Right ventricle myocardium superior (tissue), 1 donor: ENCODE data around the gene PURA. TPM values are rescaled to one million over a fixed set of nuclear protein-coding genes. Genes with fewer than 3 reads are reported as not detected.

Experiments
- ATAC-seq: fragments of 200-7000 bp; cut with Tn5 transposase; one replicate; pipeline ENCODE4 v1.9.1; 2020; ENCODE audit warnings: mild to moderate bottlenecking; ENCODE audit not compliant: poor library complexity
- DNase-seq: peaks from one replicate; pipeline ENCODE4 v3.0.0-alpha.2; 2020
- intact Hi-C: fragments of 100-400 bp; cut with DNase I; formaldehyde crosslinking; loops from one replicate; pipeline ENCODE4 v1.11.2; 2022
- long read RNA-seq: library from polyadenylated mRNA; unstranded; transcript quantifications from one replicate; pipeline ENCODE4 v2.0.0, GENCODE V29; 2021
- total RNA-seq: library from RNA; stranded (reverse); fragmentation: NEBNext Ultra II Directional; extraction: Animal tissue kit (Norgen Biotek cat#: 25700); gene quantifications from one replicate; pipeline ENCODE4 v1.2.1, GENCODE V29; 2021
- donor health status: DM: no; HTN: yes; CAD: no; lungs with severe emphysema.

The PURA gene
- total RNA-seq: 22.2 TPM
- long read RNA-seq, full-length matches to known transcripts: 25 of 50 reads
- long read RNA-seq, partial matches to known transcripts: 0 of 50 reads
- long read RNA-seq, other reads (novel, unspliced or antisense): 25 of 50 reads

GRCh38 chr5:140113699-140114263, at the start of gene PURA:
PURA (plus strand) TSS chr5:140114109; CDS start chr5:140114182, 73 bp downstream.
- ATAC-seq: peak; percentile 96
- peak; percentile 97 for DNase-seq
- intact Hi-C loops: no loop called here

- intact Hi-C loops: loop anchor here (2.0 kb wide), 1 partner anchor 84 kb away; no protein-coding TSS in a partner anchor
Measured at GRCh38 chr5:140072812-140073211, 41.1 kb upstream of the PURA start.

GRCh38 chr5:140073296-140073695, 40.6 kb upstream of the PURA start:
- no peak for DNase-seq
- intact Hi-C loops: loop anchor here (2.0 kb wide), 1 partner anchor 84 kb away; no protein-coding TSS in a partner anchor
- ATAC-seq: no peak

More at GRCh38 chr5:140072812-140073211, 41.1 kb upstream of the PURA start:
- DNase-seq (no peak), ATAC-seq (no peak)

GRCh38 chr5:140075371-140075770, 38.5 kb upstream of the PURA start:
- DNase-seq (no peak), ATAC-seq (no peak)
- intact Hi-C loops: no loop called here

GRCh38 chr5:140076142-140076541, 37.8 kb upstream of the PURA start:
- ATAC-seq (no peak), DNase-seq (no peak)
- intact Hi-C loops: no loop called here

DNA sequence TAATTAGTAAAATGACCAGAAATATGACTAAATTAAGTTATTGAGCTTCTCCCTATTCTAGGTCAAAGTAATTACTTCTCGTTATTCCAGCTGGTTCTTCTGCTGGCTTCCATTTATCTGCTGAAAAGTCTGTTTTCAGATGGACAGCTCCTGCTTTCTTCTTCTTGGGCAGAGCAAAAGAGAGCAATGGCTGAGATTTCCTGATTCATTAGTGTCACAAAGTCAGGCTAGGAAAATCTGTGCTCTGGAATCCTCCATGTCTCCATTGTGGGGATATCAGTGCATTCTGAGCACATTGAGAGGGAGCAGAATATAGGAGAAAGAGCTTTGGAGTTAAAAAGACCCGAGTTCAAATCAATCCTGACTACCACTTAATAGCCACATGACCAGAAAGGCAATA, 37.1 kb upstream of the PURA start:
- ATAC-seq (no peak), DNase-seq (no peak)
- intact Hi-C loops: no loop called here

DNA sequence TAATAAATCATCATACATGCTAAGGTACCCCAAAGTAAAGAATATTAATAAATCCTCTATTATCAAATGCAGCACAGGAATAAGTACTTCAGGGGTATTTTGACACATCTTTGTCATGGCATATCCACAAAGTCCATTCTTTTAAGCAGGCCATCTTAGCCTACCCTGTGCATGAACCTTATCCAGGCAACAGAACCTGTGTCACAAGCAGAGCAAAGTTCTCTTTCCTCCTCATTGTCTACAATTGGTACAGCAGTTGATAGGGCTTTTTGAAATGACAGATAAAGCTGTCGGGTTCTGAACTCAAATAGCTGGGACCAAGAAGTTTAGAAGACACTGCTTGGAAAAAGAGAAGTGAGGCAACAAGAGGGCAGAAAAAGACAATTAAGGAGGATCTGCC, 30.8 kb upstream of the PURA start:
- DNase-seq (no peak), ATAC-seq (no peak)
- intact Hi-C loops: no loop called here

- no peak for DNase-seq
- ATAC-seq: no peak
- intact Hi-C loops: no loop called here
Measured at GRCh38 chr5:140083650-140084049, 30.3 kb upstream of the PURA start.

GRCh38 chr5:140084541-140084940, 29.4 kb upstream of the PURA start:
- intact Hi-C loops: no loop called here
- ATAC-seq: peak; percentile 92
- no peak for DNase-seq

GRCh38 chr5:140090251-140090650, 23.7 kb upstream of the PURA start:
- no peak for DNase-seq
- no peak for ATAC-seq
- intact Hi-C loops: no loop called here

DNA sequence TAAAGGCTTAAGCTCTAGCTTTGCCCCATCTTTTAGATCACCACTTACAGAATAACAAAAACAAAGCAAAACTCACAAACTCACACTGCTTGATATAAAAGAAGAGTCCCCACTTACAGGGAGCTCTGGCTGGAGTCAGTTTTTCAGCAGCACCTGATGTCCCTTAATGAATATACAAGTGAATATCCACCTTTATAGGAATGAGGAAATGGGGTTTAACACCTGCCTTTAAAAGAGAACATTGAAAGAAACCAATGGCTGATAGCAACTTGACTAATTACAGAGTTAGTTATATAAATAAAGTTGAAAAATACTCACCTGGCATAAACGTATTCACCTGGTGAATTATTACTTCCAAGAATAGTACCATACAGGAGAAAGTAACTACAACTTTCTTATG, 20.7 kb upstream of the PURA start:
- DNase-seq (no peak), ATAC-seq (no peak)
- intact Hi-C loops: no loop called here

GRCh38 chr5:140093866-140094265, 20.0 kb upstream of the PURA start:
- no peak for ATAC-seq
- DNase-seq: no peak
- intact Hi-C loops: no loop called here

GRCh38 chr5:140094889-140095288, 19.0 kb upstream of the PURA start:
- intact Hi-C loops: no loop called here
- no peak for ATAC-seq
- no peak for DNase-seq

- ATAC-seq (no peak), DNase-seq (no peak)
- intact Hi-C loops: no loop called here
Measured at GRCh38 chr5:140101179-140101578, 12.7 kb upstream of the PURA start.

DNA sequence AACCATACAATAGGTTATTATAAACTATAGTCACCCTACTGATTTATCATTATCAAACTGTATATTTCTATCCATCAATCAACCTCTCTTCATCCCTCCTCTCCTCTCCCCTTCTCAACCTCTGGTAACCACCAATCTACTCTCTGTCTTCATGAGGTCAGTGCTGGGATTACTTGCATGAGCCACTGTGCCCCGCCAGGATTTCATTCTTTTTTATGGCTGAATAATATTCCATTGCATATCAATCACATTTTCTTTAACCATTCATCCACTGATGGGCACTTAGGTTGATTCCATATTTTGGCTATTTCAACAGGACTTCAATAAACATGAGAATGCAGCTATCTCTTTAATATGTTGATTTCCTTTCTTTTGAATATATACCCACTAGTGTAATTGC, 10.8 kb upstream of the PURA start:
- DNase-seq: no peak
- intact Hi-C loops: no loop called here
- ATAC-seq: no peak

DNA sequence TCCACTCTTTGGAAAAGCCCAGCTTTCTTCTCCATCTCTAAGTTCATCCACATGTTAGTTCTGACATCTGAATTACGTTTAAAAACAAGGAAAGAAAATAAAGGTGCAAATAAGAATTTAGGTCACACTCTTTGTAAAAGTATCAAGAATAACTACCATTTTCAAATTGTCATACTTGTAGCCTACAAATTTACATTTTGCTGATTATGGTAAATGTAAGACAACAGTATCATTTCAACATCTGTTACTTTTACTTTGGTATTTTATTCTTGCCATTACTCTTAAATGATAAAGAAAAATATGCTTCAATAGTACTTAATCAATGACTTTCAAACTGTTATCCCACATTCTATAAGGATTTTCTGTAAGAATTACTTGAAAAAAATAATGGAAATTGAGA, 9.8 kb upstream of the PURA start:
- intact Hi-C loops: no loop called here
- DNase-seq (no peak), ATAC-seq (no peak)

GRCh38 chr5:140106101-140106500, 7.8 kb upstream of the PURA start:
- intact Hi-C loops: no loop called here
- DNase-seq (no peak), ATAC-seq (no peak)

DNA sequence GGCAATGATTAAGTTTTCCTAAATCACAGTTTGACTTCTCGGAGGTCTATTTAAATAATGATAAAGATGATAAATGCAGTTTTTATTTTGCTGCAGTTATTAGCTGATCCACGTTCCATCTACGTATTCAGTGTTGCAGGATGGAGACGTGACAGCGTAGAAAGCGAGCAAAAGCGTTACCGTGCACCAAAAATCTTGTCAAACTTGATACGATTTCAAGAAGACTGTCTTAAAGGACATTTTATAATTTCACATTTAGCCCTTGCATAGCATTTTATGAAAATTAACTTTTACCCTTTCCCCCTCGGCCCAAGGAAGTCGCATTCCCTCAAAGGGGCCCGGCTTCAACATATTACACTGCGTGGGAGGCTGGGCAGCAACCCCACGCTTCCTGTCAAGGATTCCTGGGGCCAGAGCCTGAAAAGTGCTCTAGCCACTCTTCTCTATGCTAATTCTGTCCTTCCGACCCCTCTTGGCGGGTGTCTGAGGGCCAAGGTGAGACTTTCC, 7.1 kb upstream of the PURA start:
- DNase-seq: no peak
- ATAC-seq: peak; percentile 26
- intact Hi-C loops: no loop called here

DNA sequence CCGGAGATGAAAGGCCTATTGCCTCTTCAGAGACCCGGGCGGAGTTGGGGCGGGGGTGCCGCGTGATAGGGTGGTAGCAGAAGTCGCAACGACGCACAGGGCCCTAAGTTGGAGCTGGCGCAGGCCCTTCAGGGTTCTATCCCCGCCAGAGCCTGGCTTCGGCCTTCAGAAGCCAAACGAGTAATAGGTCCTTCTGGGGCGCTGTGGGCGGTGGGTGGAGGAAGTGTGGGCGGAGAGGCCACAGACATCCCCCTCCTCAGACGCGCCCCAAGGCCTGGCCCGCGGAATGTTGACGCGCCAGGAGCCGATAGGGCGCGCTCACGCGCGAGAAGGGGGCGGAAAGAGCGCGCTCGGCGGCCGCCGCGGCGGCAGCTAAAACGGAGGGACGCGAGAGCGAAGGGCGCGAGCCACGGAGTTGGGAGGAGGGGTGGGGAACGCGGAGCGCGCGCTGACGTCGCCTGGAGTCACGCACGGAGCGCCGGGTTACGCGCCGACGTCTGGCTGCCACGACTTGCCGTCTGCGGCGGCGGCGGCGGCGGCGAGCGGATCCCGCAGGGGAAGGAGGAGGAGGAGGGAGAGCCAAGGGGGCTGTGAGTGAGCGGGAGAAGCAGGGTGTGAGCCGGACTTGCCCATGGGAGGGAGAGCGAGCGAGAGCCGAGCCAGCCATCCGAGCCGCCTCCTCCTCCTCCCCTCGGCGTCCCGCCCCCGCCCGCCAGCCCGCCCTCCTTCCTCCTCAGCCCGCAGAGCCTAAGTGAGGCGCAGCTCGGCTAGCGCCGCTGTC, 6.4 kb upstream of the PURA start:
- DNase-seq (peak; percentile 96), ATAC-seq (peak; percentile 99)
- intact Hi-C loops: no loop called here
